Liver (tissue), 9 donors: ENCODE results near the gene PLAC9. TPM values are rescaled to one million over a fixed set of nuclear protein-coding genes. Genes with fewer than 3 reads are reported as not detected.
"Not testable (repeated sequence)": the region's sequence is repeated elsewhere in the genome, so short reads cannot be mapped to it uniquely, and the experiment has no call there.

ENCODE experiments used
- DNase-seq: peaks from one replicate; pipeline ENCODE4 v3.0.0-alpha.2; 2017; ENCODE audit warnings: low spot score
- H3K27ac ChIP-seq, 2 donors: one replicate each; pipeline ENCODE4 v1.7.0; 2013; ENCODE audit warnings: inconsistent platforms in 2 of 2, low read length in 2 of 2, control low read depth in 1 of 2, low read depth in 1 of 2, mild to moderate bottlenecking in 1 of 2
- H3K27me3 ChIP-seq, 4 donors: one replicate each; pipeline versions ENCODE4 v1.6.1 to v1.7.0; 2013; ENCODE audit warnings: low read length in 3 of 4, inconsistent platforms in 1 of 4, mild to moderate bottlenecking in 1 of 4, moderate library complexity in 1 of 4; ENCODE audit not compliant: control insufficient read depth in 4 of 4, insufficient read depth in 4 of 4
- H3K36me3 ChIP-seq, 4 donors: one replicate each; pipeline versions ENCODE4 v1.6.1 to v1.7.0; 2013; ENCODE audit warnings: low read length in 3 of 4, mild to moderate bottlenecking in 3 of 4, low read depth in 1 of 4, moderate library complexity in 1 of 4; ENCODE audit not compliant: control insufficient read depth in 4 of 4, insufficient read depth in 3 of 4
- H3K4me1 ChIP-seq, 4 donors: one replicate each; pipeline versions ENCODE4 v1.6.1 to v1.7.0; 2013; ENCODE audit warnings: low read length in 3 of 4, mild to moderate bottlenecking in 3 of 4, moderate library complexity in 1 of 4; ENCODE audit not compliant: control insufficient read depth in 4 of 4, insufficient read depth in 4 of 4
- H3K4me3 ChIP-seq, 3 donors: one replicate each; pipeline versions ENCODE4 v1.6.1 to v1.7.0; 2013; ENCODE audit warnings: low read length in 3 of 3, control low read depth in 1 of 3, low read depth in 1 of 3, mild to moderate bottlenecking in 1 of 3
- H3K9ac ChIP-seq, 2 donors: one replicate each; pipeline ENCODE4 v1.7.0; 2013; ENCODE audit warnings: low read length in 2 of 2, mild to moderate bottlenecking in 2 of 2, moderate library complexity in 2 of 2, control low read depth in 1 of 2, low read depth in 1 of 2
- H3K9me3 ChIP-seq, 4 donors: one replicate each; pipeline versions ENCODE4 v1.6.1 to v1.7.0; 2013; ENCODE audit warnings: low read length in 3 of 4; ENCODE audit not compliant: control insufficient read depth in 4 of 4
- ATF3 ChIP-seq: IDR thresholded peaks from 2 replicates; pipeline ENCODE4 v1.6.1; 2016; ENCODE audit warnings: antibody characterized with exemption
- CTCF ChIP-seq: fragments of 150-350 bp; IDR thresholded peaks from 2 replicates; pipeline ENCODE4 v1.5.1; 2017; ENCODE audit warnings: improper control_type of control experiment, low read depth, low read length; ENCODE audit not compliant: missing input control
- GABPA ChIP-seq, 2 donors: IDR thresholded peaks in 1 of 2; conservative IDR thresholded peaks in 1 of 2; 2 replicates each; pipeline ENCODE4 v1.6.1; 2016; ENCODE audit warnings: antibody characterized with exemption in 2 of 2, mild to moderate bottlenecking in 1 of 2, moderate library complexity in 1 of 2
- HNF4A ChIP-seq, 2 donors: conservative IDR thresholded peaks; 2 replicates each; pipeline ENCODE4 v1.6.1; 2016; ENCODE audit warnings: antibody characterized with exemption in 2 of 2, mild to moderate bottlenecking in 2 of 2
- MAX ChIP-seq: IDR thresholded peaks from 2 replicates; pipeline ENCODE4 v1.6.1; 2016; ENCODE audit warnings: antibody characterized with exemption
- NR2F2 ChIP-seq: IDR thresholded peaks from 2 replicates; pipeline ENCODE4 v1.6.1; 2016; ENCODE audit warnings: antibody characterized with exemption
- SP1 ChIP-seq: IDR thresholded peaks from 2 replicates; pipeline ENCODE4 v1.6.1; 2018; ENCODE audit warnings: antibody characterized with exemption, mild to moderate bottlenecking
- TAF1 ChIP-seq: conservative IDR thresholded peaks from 2 replicates; pipeline ENCODE4 v1.6.1; 2016; ENCODE audit warnings: antibody characterized with exemption, mild to moderate bottlenecking
- ZBTB33 ChIP-seq: IDR thresholded peaks from 2 replicates; pipeline ENCODE4 v1.6.1; 2016; ENCODE audit warnings: antibody characterized with exemption
- WGBS: extraction: QIAGEN DNeasy Blood & Tissue Kit; methylation state at CpG from one replicate; pipeline ENCODE4 v1.1.7; 2013; 5-methylcytosine and 5-hydroxymethylcytosine counted together
- polyA plus RNA-seq, 2 donors: library from polyadenylated mRNA; stranded (reverse) in 1 of 2; unstranded in 1 of 2; fragments of 200-250 nt in 1 of 2; fragments of >200 nt in 1 of 2; fragmentation: Nextera tagmentation in 1 of 2; extraction: Ambion mirVana in 1 of 2; gene quantifications; one replicate each; pipeline versions ENCODE4 v1.2.1 to v1.2.3, GENCODE V29; 2013 to 2015
- total RNA-seq, 2 donors: library from RNA; depleted of rRNA; stranded (reverse); fragments of >200 nt; gene quantifications; one replicate each; pipeline ENCODE4 v1.2.3, GENCODE V29; 2014
- donor health status: healthy.
- donor health status: healthy.
- donor health status: healthy.
- donor health status: healthy.
- donor health status: healthy.

PLAC9 gene
- total and polyA plus RNA-seq, 4 donors, result 0.67 to 5.6 (median 2.1) TPM

- no peak overlapping the region for H3K9ac ChIP-seq
- peak overlapping the region in 1 of 3 donors; percentile 49 for H3K4me3 ChIP-seq
- peaks cover 2 to 7% (median 5%) of the 10 kb centered on the region in 4 donors for H3K4me1 ChIP-seq
- H3K27ac ChIP-seq, result peak overlapping the region in 1 of 2 donors; percentile 60
- H3K9me3 ChIP-seq, result no peaks in the 10 kb centered on the region
- no peaks in the 10 kb centered on the region for H3K36me3 ChIP-seq
- H3K27me3 ChIP-seq, result peaks cover 0 to 9% (median 3%) of the 10 kb centered on the region in 4 donors
- TF ChIP-seq MAX (no peak), ATF3 (no peak)
- no peak for DNase-seq
- 51% methylated on average over 6 of the region's 6 CpGs for WGBS
These were observed 676 bp downstream of the PLAC9 start for GRCh38 chr10:80133206-80133605.

GRCh38 chr10:80133687-80134086, 1.2 kb downstream of the PLAC9 start:
- not testable (repeated sequence) for H3K27me3 ChIP-seq, H3K4me3 ChIP-seq, H3K4me1 ChIP-seq, H3K9me3 ChIP-seq, H3K9ac ChIP-seq, H3K36me3 ChIP-seq, H3K27ac ChIP-seq, DNase-seq
- 87% methylated on average over 9 of the region's 9 CpGs for WGBS

GRCh38 chr10:80136134-80136571, 3.6 kb downstream of the PLAC9 start:
- no peak for TF ChIP-seq SP1
- TF ChIP-seq TAF1, result no peak
- WGBS, result 75% methylated on average over 8 of the region's 8 CpGs
- no peaks in the 10 kb centered on the region for H3K9me3 ChIP-seq
- no peak overlapping the region for H3K9ac ChIP-seq
- peaks cover 0 to 9% (median 3%) of the 10 kb centered on the region in 4 donors for H3K27me3 ChIP-seq
- no peak for DNase-seq
- H3K27ac ChIP-seq, result no peak overlapping the region
- no peak overlapping the region for H3K4me3 ChIP-seq
- no peaks in the 10 kb centered on the region for H3K36me3 ChIP-seq
- peaks cover 2 to 7% (median 5%) of the 10 kb centered on the region in 4 donors for H3K4me1 ChIP-seq

- H3K9ac ChIP-seq, result no peak overlapping the region
- 88% methylated on average over 14 of the region's 14 CpGs for WGBS
- no peaks in the 10 kb centered on the region for H3K36me3 ChIP-seq
- peaks cover 0 to 6% (median 3%) of the 10 kb centered on the region in 4 donors for H3K27me3 ChIP-seq
- H3K27ac ChIP-seq, result no peak overlapping the region
- TF ChIP-seq CTCF (no peak), MAX (no peak), NR2F2 (no peak), GABPA (IDR thresholded peaks at IDR 0.05 in 1 of 2, conservative IDR thresholded peaks at IDR 0.05 in 1 of 2) (no peak), SP1 (no peak), TAF1 (no peak), ZBTB33 (no peak), HNF4A (conservative IDR thresholded peaks at IDR 0.05) (no peak)
- H3K4me1 ChIP-seq, result peaks cover 2 to 6% (median 4%) of the 10 kb centered on the region in 4 donors
- no peak for DNase-seq
- no peaks in the 10 kb centered on the region for H3K9me3 ChIP-seq
- H3K4me3 ChIP-seq, result no peak overlapping the region
These were observed 4.7 kb downstream of the PLAC9 start for GRCh38 chr10:80137031-80137862.
